ENCODE results near the gene RBM33. TPM values are rescaled to one million over a fixed set of nuclear protein-coding genes. Genes with fewer than 3 reads are reported as not detected.

RBM33 gene
- total RNA-seq, 1 donor from 2014 or later = 50.5 TPM

DNA sequence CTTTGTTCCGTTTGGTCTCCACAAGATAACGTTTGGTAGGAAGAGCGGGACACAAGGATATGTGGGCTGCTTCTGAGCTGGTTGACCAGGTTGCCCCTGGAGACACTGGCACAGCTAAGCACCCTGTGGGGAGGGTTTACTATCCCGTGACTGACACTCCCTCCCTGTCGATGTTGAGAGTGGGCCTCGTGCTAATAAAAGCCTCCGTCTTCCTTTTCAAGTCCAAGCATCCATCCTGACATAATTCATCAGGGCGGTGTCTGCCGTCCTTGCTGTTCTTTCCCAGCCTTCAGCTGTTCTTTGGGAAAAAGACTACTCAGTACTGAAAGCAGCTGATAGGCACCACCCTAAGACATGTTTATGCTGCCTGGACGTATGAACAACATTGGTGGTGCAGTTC, 118.2 kb downstream of the RBM33 start:
- H3K9me3 Mint-ChIP-seq (ENCODE audit: unreplicated experiment) = no peaks in the 10 kb centered on the region
- DNase-seq (ENCODE audit: low read depth) (no peak), FAIRE-seq (no peak)
- H3K4me3 ChIP-seq (ENCODE audit: insufficient read depth, low read depth, low read length) = no peak overlapping the region
- no peak overlapping the region for H3K27ac Mint-ChIP-seq (ENCODE audit: unreplicated experiment)
- TF ChIP-seq, protein P1, sequence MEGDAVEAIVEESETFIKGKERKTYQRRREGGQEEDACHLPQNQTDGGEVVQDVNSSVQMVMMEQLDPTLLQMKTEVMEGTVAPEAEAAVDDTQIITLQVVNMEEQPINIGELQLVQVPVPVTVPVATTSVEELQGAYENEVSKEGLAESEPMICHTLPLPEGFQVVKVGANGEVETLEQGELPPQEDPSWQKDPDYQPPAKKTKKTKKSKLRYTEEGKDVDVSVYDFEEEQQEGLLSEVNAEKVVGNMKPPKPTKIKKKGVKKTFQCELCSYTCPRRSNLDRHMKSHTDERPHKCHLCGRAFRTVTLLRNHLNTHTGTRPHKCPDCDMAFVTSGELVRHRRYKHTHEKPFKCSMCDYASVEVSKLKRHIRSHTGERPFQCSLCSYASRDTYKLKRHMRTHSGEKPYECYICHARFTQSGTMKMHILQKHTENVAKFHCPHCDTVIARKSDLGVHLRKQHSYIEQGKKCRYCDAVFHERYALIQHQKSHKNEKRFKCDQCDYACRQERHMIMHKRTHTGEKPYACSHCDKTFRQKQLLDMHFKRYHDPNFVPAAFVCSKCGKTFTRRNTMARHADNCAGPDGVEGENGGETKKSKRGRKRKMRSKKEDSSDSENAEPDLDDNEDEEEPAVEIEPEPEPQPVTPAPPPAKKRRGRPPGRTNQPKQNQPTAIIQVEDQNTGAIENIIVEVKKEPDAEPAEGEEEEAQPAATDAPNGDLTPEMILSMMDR (IDR thresholded peaks at IDR 0.05; ENCODE audit: insufficient read depth, low read depth, low read length) = no peak
- TF ChIP-seq EZH2 (IDR thresholded peaks at IDR 0.05; ENCODE audit: insufficient read depth, low read length) = no peak
- peaks cover 12% of the 10 kb centered on the region for H3K4me1 Mint-ChIP-seq (ENCODE audit: low read depth, unreplicated experiment)
- no peaks in the 10 kb centered on the region for H3K9me3 ChIP-seq (ENCODE audit: insufficient read depth, low read depth, low read length)
- no peak overlapping the region for H3K9ac ChIP-seq (ENCODE audit: low read length)
- no peak overlapping the region for H3K4me3 Mint-ChIP-seq (ENCODE audit: unreplicated experiment)
- H3K36me3 Mint-ChIP-seq (ENCODE audit: low read depth, unreplicated experiment) = peaks cover 13% of the 10 kb centered on the region
- no peak overlapping the region for H2AFZ ChIP-seq (ENCODE audit: low read depth, low read length)
- H3K27ac ChIP-seq (ENCODE audit: low read depth, low read length) = no peak overlapping the region
- H3K27me3 ChIP-seq (ENCODE audit: insufficient read depth, low read length) = no peaks in the 10 kb centered on the region
- peaks cover 50% of the 10 kb centered on the region for H3K79me2 ChIP-seq (ENCODE audit: insufficient read depth, low read length)
- H3K36me3 ChIP-seq (ENCODE audit: insufficient read depth, low read length) = peaks cover 12% of the 10 kb centered on the region
- H3K4me2 ChIP-seq (ENCODE audit: low read length) = no peak overlapping the region
- H3K4me1 ChIP-seq (ENCODE audit: insufficient read depth, low read length) = peaks cover 8% of the 10 kb centered on the region
- no peaks in the 10 kb centered on the region for H3K27me3 Mint-ChIP-seq (ENCODE audit: low read depth, unreplicated experiment)
- H4K20me1 ChIP-seq (ENCODE audit: insufficient read depth, low read length) = peaks cover 75% of the 10 kb centered on the region

DNA sequence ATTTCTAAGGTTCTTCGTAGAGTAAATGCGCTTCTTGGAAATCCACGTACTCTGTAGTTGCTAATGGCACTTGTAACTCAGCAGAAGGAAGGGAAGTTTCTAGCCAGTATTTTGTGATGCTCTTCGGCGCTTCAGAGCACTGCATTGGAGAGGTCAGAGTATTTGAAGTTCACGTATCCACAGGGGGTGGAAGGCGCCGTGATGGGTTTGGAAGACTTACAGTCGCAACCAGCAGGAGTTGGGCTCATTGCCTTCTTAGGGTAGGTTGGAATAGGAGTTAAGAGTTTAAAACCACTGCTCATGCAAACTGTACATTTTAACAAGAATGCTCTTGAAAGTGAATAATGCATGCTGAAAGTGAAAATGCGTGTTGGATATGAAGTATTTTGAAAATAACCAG, 118.7 kb downstream of the RBM33 start:
- peaks cover 76% of the 10 kb centered on the region for H4K20me1 ChIP-seq (ENCODE audit: insufficient read depth, low read length)
- peaks cover 13% of the 10 kb centered on the region for H3K36me3 Mint-ChIP-seq (ENCODE audit: low read depth, unreplicated experiment)
- H3K4me1 ChIP-seq (ENCODE audit: insufficient read depth, low read length) = peaks cover 8% of the 10 kb centered on the region
- no peak overlapping the region for H3K4me3 Mint-ChIP-seq (ENCODE audit: unreplicated experiment)
- H3K4me2 ChIP-seq (ENCODE audit: low read length) = no peak overlapping the region
- no peak overlapping the region for H3K9ac ChIP-seq (ENCODE audit: low read length)
- FAIRE-seq (no peak), DNase-seq (ENCODE audit: low read depth) (no peak)
- H2AFZ ChIP-seq (ENCODE audit: low read depth, low read length) = no peak overlapping the region
- peaks cover 46% of the 10 kb centered on the region for H3K79me2 ChIP-seq (ENCODE audit: insufficient read depth, low read length)
- TF ChIP-seq EZH2 (IDR thresholded peaks at IDR 0.05; ENCODE audit: insufficient read depth, low read length) = no peak
- TF ChIP-seq, protein P1 (IDR thresholded peaks at IDR 0.05; ENCODE audit: insufficient read depth, low read depth, low read length) = no peak
- peaks cover 12% of the 10 kb centered on the region for H3K4me1 Mint-ChIP-seq (ENCODE audit: low read depth, unreplicated experiment)
- no peaks in the 10 kb centered on the region for H3K9me3 ChIP-seq (ENCODE audit: insufficient read depth, low read depth, low read length)
- H3K4me3 ChIP-seq (ENCODE audit: insufficient read depth, low read depth, low read length) = no peak overlapping the region
- H3K27ac ChIP-seq (ENCODE audit: low read depth, low read length) = peak overlapping the region; percentile 55
- no peaks in the 10 kb centered on the region for H3K27me3 ChIP-seq (ENCODE audit: insufficient read depth, low read length)
- H3K27ac Mint-ChIP-seq (ENCODE audit: unreplicated experiment) = no peak overlapping the region
- H3K36me3 ChIP-seq (ENCODE audit: insufficient read depth, low read length) = peaks cover 12% of the 10 kb centered on the region
- no peaks in the 10 kb centered on the region for H3K9me3 Mint-ChIP-seq (ENCODE audit: unreplicated experiment)
- no peaks in the 10 kb centered on the region for H3K27me3 Mint-ChIP-seq (ENCODE audit: low read depth, unreplicated experiment)

DNA sequence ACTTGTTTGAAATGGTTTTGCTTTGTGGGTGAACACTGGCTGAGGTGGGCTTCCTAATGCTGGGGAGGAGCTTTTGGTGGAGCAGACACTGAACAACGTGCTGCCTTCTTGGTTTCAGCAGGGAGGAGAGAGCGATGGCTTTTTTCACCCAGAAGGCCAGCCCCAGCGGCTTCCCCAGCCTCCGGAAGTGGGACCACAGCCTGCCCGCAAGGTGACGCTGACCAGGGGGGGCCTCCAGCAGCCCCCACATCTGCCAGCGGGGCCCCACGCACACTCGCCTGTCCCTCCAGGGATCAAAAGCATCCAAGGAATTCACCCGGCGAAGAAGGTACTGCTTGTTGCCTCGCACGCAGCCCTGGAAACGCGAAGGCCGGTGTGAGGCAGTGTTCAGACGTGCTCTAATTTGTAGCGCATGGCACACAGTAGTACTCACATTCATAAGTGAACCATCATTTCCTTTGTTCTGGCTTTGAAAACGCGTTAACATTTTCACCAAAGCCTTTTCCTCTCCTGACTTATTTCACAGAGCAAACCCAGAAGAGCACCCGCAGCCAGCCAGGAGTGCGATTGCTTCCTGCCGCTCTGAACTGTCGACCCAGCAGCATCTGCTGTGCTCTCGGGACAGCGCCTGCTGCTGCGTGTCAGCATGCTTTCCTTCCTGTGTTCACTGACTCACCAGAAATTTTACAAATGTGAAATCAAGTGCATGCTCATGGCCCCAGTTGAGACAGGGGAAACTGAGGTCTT, 119.4 kb downstream of the RBM33 start:
- peaks cover 12% of the 10 kb centered on the region for H3K36me3 ChIP-seq (ENCODE audit: insufficient read depth, low read length)
- H3K4me2 ChIP-seq (ENCODE audit: low read length) = peak overlapping the region; percentile 43
- no peak overlapping the region for H2AFZ ChIP-seq (ENCODE audit: low read depth, low read length)
- no peak overlapping the region for H3K4me3 Mint-ChIP-seq (ENCODE audit: unreplicated experiment)
- H3K27ac Mint-ChIP-seq (ENCODE audit: unreplicated experiment) = peak overlapping the region; percentile 80
- no peak overlapping the region for H3K4me3 ChIP-seq (ENCODE audit: insufficient read depth, low read depth, low read length)
- peaks cover 76% of the 10 kb centered on the region for H4K20me1 ChIP-seq (ENCODE audit: insufficient read depth, low read length)
- no peaks in the 10 kb centered on the region for H3K9me3 ChIP-seq (ENCODE audit: insufficient read depth, low read depth, low read length)
- FAIRE-seq (no peak), DNase-seq (ENCODE audit: low read depth) (peak; percentile 4)
- no peaks in the 10 kb centered on the region for H3K9me3 Mint-ChIP-seq (ENCODE audit: unreplicated experiment)
- H3K27me3 Mint-ChIP-seq (ENCODE audit: low read depth, unreplicated experiment) = no peaks in the 10 kb centered on the region
- H3K36me3 Mint-ChIP-seq (ENCODE audit: low read depth, unreplicated experiment) = peaks cover 13% of the 10 kb centered on the region
- peak overlapping the region; percentile 55 for H3K27ac ChIP-seq (ENCODE audit: low read depth, low read length)
- peaks cover 12% of the 10 kb centered on the region for H3K4me1 Mint-ChIP-seq (ENCODE audit: low read depth, unreplicated experiment)
- TF ChIP-seq EZH2 (IDR thresholded peaks at IDR 0.05; ENCODE audit: insufficient read depth, low read length) = no peak
- TF ChIP-seq, protein P1 (IDR thresholded peaks at IDR 0.05; ENCODE audit: insufficient read depth, low read depth, low read length) = no peak
- peak overlapping the region; percentile 50 for H3K9ac ChIP-seq (ENCODE audit: low read length)
- H3K79me2 ChIP-seq (ENCODE audit: insufficient read depth, low read length) = peaks cover 39% of the 10 kb centered on the region
- no peaks in the 10 kb centered on the region for H3K27me3 ChIP-seq (ENCODE audit: insufficient read depth, low read length)
- peaks cover 8% of the 10 kb centered on the region for H3K4me1 ChIP-seq (ENCODE audit: insufficient read depth, low read length)
